22Rv1 (cell line): ENCODE data around the gene FBXL19.

Experiments used
- ZFX ChIP-seq: fragments of 450-650 bp; IDR thresholded peaks from 2 replicates; pipeline ENCODE4 v1.6.1; 2017; ENCODE audit warnings: antibody characterized with exemption, borderline replicate concordance
- TF ChIP-seq, protein P1 (sequence below): fragments of 450-650 bp; IDR thresholded peaks from 2 replicates; pipeline ENCODE4 v1.5.1; 2017; ENCODE audit warnings: mild to moderate bottlenecking

- TF ChIP-seq, protein P1, sequence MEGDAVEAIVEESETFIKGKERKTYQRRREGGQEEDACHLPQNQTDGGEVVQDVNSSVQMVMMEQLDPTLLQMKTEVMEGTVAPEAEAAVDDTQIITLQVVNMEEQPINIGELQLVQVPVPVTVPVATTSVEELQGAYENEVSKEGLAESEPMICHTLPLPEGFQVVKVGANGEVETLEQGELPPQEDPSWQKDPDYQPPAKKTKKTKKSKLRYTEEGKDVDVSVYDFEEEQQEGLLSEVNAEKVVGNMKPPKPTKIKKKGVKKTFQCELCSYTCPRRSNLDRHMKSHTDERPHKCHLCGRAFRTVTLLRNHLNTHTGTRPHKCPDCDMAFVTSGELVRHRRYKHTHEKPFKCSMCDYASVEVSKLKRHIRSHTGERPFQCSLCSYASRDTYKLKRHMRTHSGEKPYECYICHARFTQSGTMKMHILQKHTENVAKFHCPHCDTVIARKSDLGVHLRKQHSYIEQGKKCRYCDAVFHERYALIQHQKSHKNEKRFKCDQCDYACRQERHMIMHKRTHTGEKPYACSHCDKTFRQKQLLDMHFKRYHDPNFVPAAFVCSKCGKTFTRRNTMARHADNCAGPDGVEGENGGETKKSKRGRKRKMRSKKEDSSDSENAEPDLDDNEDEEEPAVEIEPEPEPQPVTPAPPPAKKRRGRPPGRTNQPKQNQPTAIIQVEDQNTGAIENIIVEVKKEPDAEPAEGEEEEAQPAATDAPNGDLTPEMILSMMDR, result peak; percentile 93
- TF ChIP-seq ZFX, result no peak
Observed at GRCh38 chr16:30984669-30985400, 61.5 kb downstream of the FBXL19 start, which contains the start of gene HSD3B7.
